Measurements from ENCODE around the gene TTYH3.

DNA sequence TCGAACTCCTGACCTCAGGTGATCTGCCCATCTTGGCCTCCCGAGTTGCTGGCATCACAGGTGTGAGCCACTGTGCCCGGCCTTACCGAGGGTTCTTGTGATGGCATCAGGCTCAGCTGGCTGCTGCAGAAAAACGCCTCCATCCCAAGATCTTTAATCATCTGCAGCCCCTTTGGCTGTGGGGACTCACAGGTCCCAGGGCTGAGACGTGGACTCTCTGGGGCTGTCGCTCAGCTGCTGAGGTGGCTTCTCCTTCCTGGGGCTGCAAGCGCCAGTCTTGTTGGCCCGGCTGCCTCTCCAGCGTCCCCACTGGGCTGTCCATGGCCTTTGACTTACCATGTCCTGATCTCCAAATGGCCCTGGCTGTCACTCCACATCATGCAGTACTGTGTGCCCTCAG lies 76.3 kb downstream of the TTYH3 start:
- TF ChIP-seq SP1 (IDR thresholded peaks at IDR 0.05) (no peak), BHLHE40 (IDR thresholded peaks at IDR 0.05; ENCODE audit: borderline replicate concordance) (no peak), ARNT (IDR thresholded peaks at IDR 0.05) (no peak), FOXM1 (IDR thresholded peaks at IDR 0.05; ENCODE audit: borderline replicate concordance) (no peak), ZNF384 (IDR thresholded peaks at IDR 0.05) (no peak), SUZ12 (IDR thresholded peaks at IDR 0.05) (no peak), FOXK2 (IDR thresholded peaks at IDR 0.05) (no peak), LEF1 (IDR thresholded peaks at IDR 0.05; ENCODE audit: borderline replicate concordance) (no peak), ELF4 (IDR thresholded peaks at IDR 0.05) (no peak), FOXA1 (IDR thresholded peaks at IDR 0.05) (no peak)

Measured in HEK293T (cell line).